ENCODE data around the gene INPP5D.
A peak's percentile ranks its signal among the peaks of the same experiment; 100 is the strongest.
"Not testable (repeated sequence)": the region's sequence is repeated elsewhere in the genome, so short reads cannot be mapped to it uniquely, and the experiment has no call there.

INPP5D gene

DNA sequence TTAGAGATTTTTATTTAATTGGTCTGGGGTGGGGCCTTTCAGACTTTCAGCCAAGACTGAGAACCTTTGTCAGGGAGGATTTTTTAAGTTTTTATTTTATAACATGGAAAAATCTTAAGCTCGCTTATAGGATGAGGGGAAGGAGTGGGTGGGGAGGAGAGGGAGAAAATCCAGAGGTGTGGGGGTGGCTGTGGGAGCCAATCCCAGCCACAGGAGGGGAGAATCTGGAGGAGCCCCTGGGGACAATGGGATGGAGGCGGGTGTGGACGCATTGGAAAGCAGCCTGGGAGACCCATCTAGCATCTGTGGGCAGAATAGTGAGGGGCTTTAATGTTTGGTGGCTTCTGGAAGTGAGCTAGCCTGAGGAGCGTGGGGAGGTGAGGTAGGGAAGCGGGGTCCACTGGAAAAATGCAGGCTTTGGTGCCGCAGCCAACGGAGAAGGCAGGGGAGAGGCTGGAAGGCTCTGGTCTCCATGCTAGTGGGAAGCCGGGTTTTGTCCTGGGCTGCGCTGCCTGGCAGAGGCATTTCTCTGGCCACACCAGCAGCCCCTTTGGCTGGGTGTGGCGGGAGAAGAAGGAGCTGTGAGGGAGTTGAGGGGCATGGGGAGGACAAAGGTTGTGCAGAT, 11.5 kb upstream of the INPP5D start:
- H3K4me3 ChIP-seq (ENCODE audit: low read depth in 1 of 2, low read length in 2 of 2): no peak overlapping the region
- TF ChIP-seq EZH2 (IDR thresholded peaks at IDR 0.05; ENCODE audit: borderline replicate concordance, low read depth, low read length, severe bottlenecking): no peak
- TF ChIP-seq, protein P1, sequence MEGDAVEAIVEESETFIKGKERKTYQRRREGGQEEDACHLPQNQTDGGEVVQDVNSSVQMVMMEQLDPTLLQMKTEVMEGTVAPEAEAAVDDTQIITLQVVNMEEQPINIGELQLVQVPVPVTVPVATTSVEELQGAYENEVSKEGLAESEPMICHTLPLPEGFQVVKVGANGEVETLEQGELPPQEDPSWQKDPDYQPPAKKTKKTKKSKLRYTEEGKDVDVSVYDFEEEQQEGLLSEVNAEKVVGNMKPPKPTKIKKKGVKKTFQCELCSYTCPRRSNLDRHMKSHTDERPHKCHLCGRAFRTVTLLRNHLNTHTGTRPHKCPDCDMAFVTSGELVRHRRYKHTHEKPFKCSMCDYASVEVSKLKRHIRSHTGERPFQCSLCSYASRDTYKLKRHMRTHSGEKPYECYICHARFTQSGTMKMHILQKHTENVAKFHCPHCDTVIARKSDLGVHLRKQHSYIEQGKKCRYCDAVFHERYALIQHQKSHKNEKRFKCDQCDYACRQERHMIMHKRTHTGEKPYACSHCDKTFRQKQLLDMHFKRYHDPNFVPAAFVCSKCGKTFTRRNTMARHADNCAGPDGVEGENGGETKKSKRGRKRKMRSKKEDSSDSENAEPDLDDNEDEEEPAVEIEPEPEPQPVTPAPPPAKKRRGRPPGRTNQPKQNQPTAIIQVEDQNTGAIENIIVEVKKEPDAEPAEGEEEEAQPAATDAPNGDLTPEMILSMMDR (IDR thresholded peaks at IDR 0.05; ENCODE audit: borderline replicate concordance, extremely low read depth, low read length, poor library complexity, severe bottlenecking): no peak
- ATAC-seq (ENCODE audit: insufficient read depth, low read depth) (no peak), DNase-seq (no peak)
- H3K27ac ChIP-seq (ENCODE audit: low read length): no peak overlapping the region
- peaks cover 14% of the 10 kb centered on the region for H3K27me3 ChIP-seq (ENCODE audit: insufficient read depth, low read length, poor library complexity)
- no peak overlapping the region for H2AFZ ChIP-seq (ENCODE audit: low read depth, low read length)
- H4K20me1 ChIP-seq (ENCODE audit: insufficient read depth, low read length): no peaks in the 10 kb centered on the region
- H3K79me2 ChIP-seq (ENCODE audit: insufficient read depth, low read length): no peaks in the 10 kb centered on the region
- H3K4me2 ChIP-seq (ENCODE audit: insufficient read depth, low read length): no peak overlapping the region
- no peaks in the 10 kb centered on the region for H3K4me1 ChIP-seq (ENCODE audit: insufficient read depth, low read length)
- no peak overlapping the region for H3K9ac ChIP-seq (ENCODE audit: low read depth, low read length)
- no peaks in the 10 kb centered on the region for H3K9me3 ChIP-seq (ENCODE audit: insufficient read depth, low read length, severe bottlenecking)
- no peaks in the 10 kb centered on the region for H3K36me3 ChIP-seq (ENCODE audit: insufficient read depth, low read length)

DNA sequence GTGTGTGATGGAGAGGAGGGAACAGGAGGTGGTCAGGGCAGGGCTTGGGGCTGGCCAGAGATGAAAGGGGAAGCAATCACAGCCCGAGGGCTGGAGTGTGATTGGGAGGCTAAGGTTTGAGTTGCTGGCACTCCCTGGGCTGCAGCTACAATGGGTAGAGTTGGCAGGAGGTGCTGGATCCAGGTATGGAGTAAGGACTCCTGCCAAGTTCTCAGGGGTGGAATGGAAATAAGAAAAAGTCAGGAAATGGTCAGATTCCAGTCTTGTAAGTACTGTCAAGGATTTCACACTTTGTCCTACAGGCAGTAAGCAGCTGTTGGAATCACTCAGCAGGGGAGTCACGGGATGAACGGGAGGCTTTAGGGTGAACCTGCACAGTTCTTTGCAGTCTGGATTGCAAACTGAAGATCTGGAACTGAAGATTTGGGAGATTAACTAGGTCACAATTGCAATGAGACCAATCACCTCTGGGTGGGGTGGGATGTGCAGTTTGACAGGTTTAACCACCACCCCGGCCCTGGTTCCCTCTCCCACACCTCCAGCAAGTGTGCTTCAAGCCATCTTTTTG, 10.9 kb upstream of the INPP5D start:
- H3K9ac ChIP-seq (ENCODE audit: low read depth, low read length): no peak overlapping the region

DNA sequence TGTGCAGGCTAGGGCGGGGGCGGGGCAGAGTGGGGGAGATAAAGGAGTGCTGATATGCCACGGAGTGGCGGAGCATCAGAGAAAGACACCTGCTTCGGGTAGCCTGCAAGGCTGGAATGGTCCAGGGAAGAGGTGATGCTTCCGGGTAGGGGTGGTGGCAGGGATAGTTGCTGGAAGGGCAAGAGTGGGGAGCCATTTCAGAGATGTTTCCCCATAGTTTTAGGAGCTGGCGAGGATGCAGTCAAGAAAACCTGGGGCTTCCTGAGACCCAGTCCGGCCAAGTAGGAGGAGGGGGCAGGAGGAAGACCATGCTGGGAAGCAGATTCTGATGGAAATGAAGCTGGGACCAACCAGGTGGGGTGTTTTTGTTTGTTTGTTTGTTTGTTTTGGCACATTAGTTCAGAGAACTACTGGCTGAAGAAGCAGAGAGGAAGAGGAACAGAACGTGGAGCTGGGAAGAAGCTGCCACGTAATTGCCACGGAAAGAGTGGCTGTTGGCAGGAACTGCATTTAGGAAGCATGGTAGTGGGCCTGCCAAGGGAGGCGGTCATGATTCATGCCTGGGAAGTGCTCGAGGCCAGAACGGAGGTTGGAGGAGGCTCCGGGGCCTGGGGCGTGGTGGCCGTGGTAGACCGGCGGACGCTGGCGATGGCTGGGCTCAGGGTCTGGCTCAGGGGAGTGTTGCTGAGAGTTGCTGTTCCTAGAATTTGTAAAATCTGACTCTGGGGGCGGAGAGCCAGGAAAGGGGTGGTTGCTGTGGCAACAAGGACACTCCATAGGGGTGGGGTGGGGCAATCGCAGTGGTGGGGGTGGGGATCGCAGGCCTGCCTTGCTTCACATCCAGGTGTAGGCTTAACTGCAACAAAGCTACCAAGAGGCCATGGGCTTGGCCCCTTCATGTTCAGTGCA, 8.6 kb upstream of the INPP5D start:
- H3K4me2 ChIP-seq (ENCODE audit: insufficient read depth, low read length): no peak overlapping the region
- DNase-seq (no peak), ATAC-seq (ENCODE audit: insufficient read depth, low read depth) (no peak)
- no peaks in the 10 kb centered on the region for H3K4me1 ChIP-seq (ENCODE audit: insufficient read depth, low read length)
- no peak overlapping the region for H3K9ac ChIP-seq (ENCODE audit: low read depth, low read length)
- no peak overlapping the region for H2AFZ ChIP-seq (ENCODE audit: low read depth, low read length)
- H3K36me3 ChIP-seq (ENCODE audit: insufficient read depth, low read length): no peaks in the 10 kb centered on the region
- H3K27ac ChIP-seq (ENCODE audit: low read length): no peak overlapping the region
- no peaks in the 10 kb centered on the region for H3K9me3 ChIP-seq (ENCODE audit: insufficient read depth, low read length, severe bottlenecking)
- H4K20me1 ChIP-seq (ENCODE audit: insufficient read depth, low read length): no peaks in the 10 kb centered on the region
- H3K79me2 ChIP-seq (ENCODE audit: insufficient read depth, low read length): no peaks in the 10 kb centered on the region
- TF ChIP-seq, protein P1 (IDR thresholded peaks at IDR 0.05; ENCODE audit: borderline replicate concordance, extremely low read depth, low read length, poor library complexity, severe bottlenecking): no peak
- TF ChIP-seq EZH2 (IDR thresholded peaks at IDR 0.05; ENCODE audit: borderline replicate concordance, low read depth, low read length, severe bottlenecking): no peak
- no peak overlapping the region for H3K4me3 ChIP-seq (ENCODE audit: low read depth in 1 of 2, low read length in 2 of 2)
- H3K27me3 ChIP-seq (ENCODE audit: insufficient read depth, low read length, poor library complexity): peaks cover 8% of the 10 kb centered on the region

More for the DNA sequence above, 10.9 kb upstream of the INPP5D start:
- no peak for DNase-seq
- peak; percentile 46; the same call in 1 of the 3 replicates for ATAC-seq (ENCODE audit: insufficient read depth, low read depth)
- no peak overlapping the region for H3K4me2 ChIP-seq (ENCODE audit: insufficient read depth, low read length)
- H3K36me3 ChIP-seq (ENCODE audit: insufficient read depth, low read length): no peaks in the 10 kb centered on the region
- H3K4me3 ChIP-seq (ENCODE audit: low read depth in 1 of 2, low read length in 2 of 2): no peak overlapping the region
- no peaks in the 10 kb centered on the region for H3K79me2 ChIP-seq (ENCODE audit: insufficient read depth, low read length)
- peaks cover 8% of the 10 kb centered on the region for H3K27me3 ChIP-seq (ENCODE audit: insufficient read depth, low read length, poor library complexity)
- no peak overlapping the region for H2AFZ ChIP-seq (ENCODE audit: low read depth, low read length)
- H3K27ac ChIP-seq (ENCODE audit: low read length): no peak overlapping the region
- no peaks in the 10 kb centered on the region for H4K20me1 ChIP-seq (ENCODE audit: insufficient read depth, low read length)
- TF ChIP-seq, protein P1 (IDR thresholded peaks at IDR 0.05; ENCODE audit: borderline replicate concordance, extremely low read depth, low read length, poor library complexity, severe bottlenecking): no peak
- no peak for TF ChIP-seq EZH2 (IDR thresholded peaks at IDR 0.05; ENCODE audit: borderline replicate concordance, low read depth, low read length, severe bottlenecking)
- no peaks in the 10 kb centered on the region for H3K9me3 ChIP-seq (ENCODE audit: insufficient read depth, low read length, severe bottlenecking)
- no peaks in the 10 kb centered on the region for H3K4me1 ChIP-seq (ENCODE audit: insufficient read depth, low read length)

DNA sequence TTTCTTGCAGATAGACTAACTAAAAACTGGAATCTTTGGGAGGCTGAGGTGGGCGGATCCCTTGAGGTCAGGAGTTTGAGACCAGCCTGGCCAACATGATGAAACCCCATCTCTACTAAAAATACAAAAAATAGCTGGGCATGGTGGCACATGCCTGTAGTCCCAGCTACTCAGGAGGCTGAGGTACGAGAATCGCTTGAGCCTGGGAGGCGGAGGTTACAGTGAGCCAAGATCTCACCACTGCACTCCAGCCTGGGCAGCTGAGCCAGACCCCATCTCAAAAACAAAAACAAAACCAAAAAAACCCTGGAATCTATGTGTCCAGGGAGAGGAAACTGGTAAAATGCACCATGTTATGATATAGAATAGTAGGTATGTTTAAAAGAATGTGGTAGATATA, 7.6 kb upstream of the INPP5D start:
- not testable (repeated sequence) for H2AFZ ChIP-seq (ENCODE audit: low read depth, low read length); DNase-seq; H3K4me1 ChIP-seq (ENCODE audit: insufficient read depth, low read length); H3K27ac ChIP-seq (ENCODE audit: low read length); H3K4me2 ChIP-seq (ENCODE audit: insufficient read depth, low read length); H3K9me3 ChIP-seq (ENCODE audit: insufficient read depth, low read length, severe bottlenecking); H3K27me3 ChIP-seq (ENCODE audit: insufficient read depth, low read length, poor library complexity); H4K20me1 ChIP-seq (ENCODE audit: insufficient read depth, low read length); H3K36me3 ChIP-seq (ENCODE audit: insufficient read depth, low read length); H3K79me2 ChIP-seq (ENCODE audit: insufficient read depth, low read length); H3K9ac ChIP-seq (ENCODE audit: low read depth, low read length); ATAC-seq (ENCODE audit: insufficient read depth, low read depth); H3K4me3 ChIP-seq (ENCODE audit: low read depth in 1 of 2, low read length in 2 of 2)
